Smooth muscle cell (in vitro differentiated cells): ENCODE results near the gene PLXNA2. TPM values are rescaled to one million over a fixed set of nuclear protein-coding genes. Genes with fewer than 3 reads are reported as not detected.

Experiments
- DNase-seq: peaks from one replicate; lab custom pipeline; 2025; ENCODE audit not compliant: unreplicated experiment; lab: John Stamatoyannopoulos, UW
- H2AFZ ChIP-seq: fragments of 200-600 bp; sonication (generic); 2 replicates; pipeline ENCODE4 v1.6.0; 2016; ENCODE audit warnings: antibody characterized with exemption, low read depth, mild to moderate bottlenecking
- H3F3A ChIP-seq: fragments of 200-600 bp; sonication (generic); 2 replicates; pipeline ENCODE4 v1.6.0; 2017; ENCODE audit warnings: antibody characterized with exemption, low read depth
- H3K27ac ChIP-seq: fragments of 200-600 bp; sonication (generic); 2 replicates; pipeline ENCODE4 v1.5.1; 2016; ENCODE audit warnings: low read depth, mild to moderate bottlenecking
- H3K27me3 ChIP-seq: fragments of 200-600 bp; sonication (generic); 2 replicates; pipeline ENCODE4 v1.6.1; 2016; ENCODE audit warnings: low read depth, mild to moderate bottlenecking
- H3K36me3 ChIP-seq: fragments of 200-600 bp; sonication (generic); 2 replicates; pipeline ENCODE4 v1.5.1; 2016; ENCODE audit warnings: low read depth
- H3K4me1 ChIP-seq: fragments of 200-600 bp; sonication (generic); 2 replicates; pipeline ENCODE4 v1.5.1; 2016; ENCODE audit warnings: low read depth
- H3K4me2 ChIP-seq: fragments of 200-600 bp; sonication (generic); 2 replicates; pipeline ENCODE4 v1.6.0; 2016; ENCODE audit warnings: mild to moderate bottlenecking
- H3K4me3 ChIP-seq: fragments of 200-600 bp; sonication (generic); 2 replicates; pipeline ENCODE4 v1.5.1; 2016; ENCODE audit warnings: mild to moderate bottlenecking
- H3K79me2 ChIP-seq: fragments of 200-600 bp; sonication (generic); 2 replicates; pipeline ENCODE4 v1.6.0; 2016; ENCODE audit warnings: low read depth, mild to moderate bottlenecking
- H3K9ac ChIP-seq: fragments of 200-600 bp; sonication (generic); 2 replicates; pipeline ENCODE4 v1.6.0; 2016; ENCODE audit warnings: low read depth
- H3K9me3 ChIP-seq: fragments of 200-600 bp; sonication (generic); replicated peaks from 2 replicates; pipeline ENCODE4 v1.5.1; 2016; ENCODE audit warnings: low read depth
- H4K20me1 ChIP-seq: fragments of 200-600 bp; sonication (generic); 2 replicates; pipeline ENCODE4 v1.6.0; 2016; ENCODE audit warnings: low read depth
- CTCF ChIP-seq: fragments of 200-600 bp; sonication (generic); IDR thresholded peaks from 2 replicates; pipeline ENCODE4 v1.5.1; 2017; ENCODE audit warnings: borderline replicate concordance, mild to moderate bottlenecking, antibody characterized with exemption; ENCODE audit not compliant: insufficient read depth, poor library complexity, severe bottlenecking
- WGBS: methylation state at CpG from one replicate; pipeline ENCODE4 v1.1.7; 2016; ENCODE audit warnings: low lambda C conversion rate; 5-methylcytosine and 5-hydroxymethylcytosine counted together
- polyA plus RNA-seq: library from polyadenylated mRNA; unstranded; fragments of >200 nt; fragmentation: Nextera tagmentation; extraction: Ambion mirVana; gene quantifications from 2 replicates; pipeline ENCODE4 v1.2.1, GENCODE V29; 2016
- total RNA-seq: library from RNA; depleted of rRNA; stranded (reverse); fragments of >200 nt; gene quantifications from 2 replicates; pipeline ENCODE4 v1.2.3, GENCODE V29; 2014

Gene PLXNA2
- total and polyA plus RNA-seq, 2 experiments from 2014 or later, result 8.2 to 8.7 TPM

DNA sequence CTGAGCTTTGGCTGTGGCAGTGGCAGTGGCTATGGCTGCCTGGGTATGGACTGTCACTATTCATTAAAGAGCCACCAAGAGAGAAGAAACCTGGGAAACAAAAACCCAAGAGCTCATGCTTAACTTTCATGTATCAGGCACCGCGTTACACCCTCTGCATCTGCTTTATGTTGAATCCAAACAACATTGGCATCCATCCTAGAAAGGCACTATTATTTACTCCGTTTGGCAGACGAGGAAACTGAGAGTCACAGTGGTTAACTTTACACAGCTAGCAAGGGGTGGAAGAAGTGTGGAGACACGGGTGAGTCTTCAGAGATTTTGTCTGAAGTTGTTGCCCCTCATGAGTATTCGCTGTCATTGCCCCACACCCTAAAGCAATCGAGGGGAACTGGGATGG lies 63.8 kb downstream of the PLXNA2 start:
- Histone ChIP-seq H3K9ac (no peak overlapping the region), H3K36me3 (no peaks in the 10 kb centered on the region), H3K4me2 (no peak overlapping the region), H3K27ac (no peak overlapping the region), H3K9me3 (no peaks in the 10 kb centered on the region), H3F3A (no peaks in the 10 kb centered on the region), H3K27me3 (no peaks in the 10 kb centered on the region), H3K4me1 (peaks cover 28% of the 10 kb centered on the region), H3K4me3 (no peak overlapping the region), H3K79me2 (no peaks in the 10 kb centered on the region), H4K20me1 (no peaks in the 10 kb centered on the region), H2AFZ (no peak overlapping the region)
- no peak for DNase-seq
- 88% methylated on average over 7 of the region's 7 CpGs for WGBS
- TF ChIP-seq CTCF, result no peak

DNA sequence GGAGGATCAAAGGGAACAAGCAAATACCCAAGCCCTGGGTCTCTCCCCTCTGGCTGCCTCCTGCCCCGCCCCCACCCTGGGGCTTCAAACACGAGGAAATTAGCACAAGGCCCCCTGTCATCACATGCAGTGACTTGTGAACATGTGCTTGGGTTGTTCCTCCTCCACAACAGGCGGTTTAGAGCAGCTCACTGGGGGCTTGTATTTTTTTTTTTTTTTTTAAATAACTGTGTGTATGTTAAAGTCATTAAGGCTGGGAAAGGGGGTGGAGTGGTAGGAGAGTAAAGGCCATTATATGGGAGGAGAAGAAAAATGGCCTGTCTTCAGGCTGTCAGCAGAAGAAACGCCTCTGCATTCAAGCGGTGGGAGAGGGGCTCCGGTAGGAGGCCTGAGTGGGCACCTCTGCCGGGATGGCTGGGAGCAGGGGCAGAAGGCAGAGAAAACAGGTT lies 64.2 kb downstream of the PLXNA2 start:
- Histone ChIP-seq H3K4me2 (no peak overlapping the region), H3F3A (no peaks in the 10 kb centered on the region), H2AFZ (no peak overlapping the region), H3K79me2 (no peaks in the 10 kb centered on the region), H4K20me1 (no peaks in the 10 kb centered on the region), H3K9me3 (no peaks in the 10 kb centered on the region), H3K36me3 (no peaks in the 10 kb centered on the region), H3K27ac (no peak overlapping the region), H3K27me3 (no peaks in the 10 kb centered on the region), H3K4me1 (peaks cover 24% of the 10 kb centered on the region), H3K4me3 (no peak overlapping the region), H3K9ac (no peak overlapping the region)
- DNase-seq, result no peak
- WGBS, result 51% methylated on average over 7 of the region's 7 CpGs
- no peak for TF ChIP-seq CTCF

DNA sequence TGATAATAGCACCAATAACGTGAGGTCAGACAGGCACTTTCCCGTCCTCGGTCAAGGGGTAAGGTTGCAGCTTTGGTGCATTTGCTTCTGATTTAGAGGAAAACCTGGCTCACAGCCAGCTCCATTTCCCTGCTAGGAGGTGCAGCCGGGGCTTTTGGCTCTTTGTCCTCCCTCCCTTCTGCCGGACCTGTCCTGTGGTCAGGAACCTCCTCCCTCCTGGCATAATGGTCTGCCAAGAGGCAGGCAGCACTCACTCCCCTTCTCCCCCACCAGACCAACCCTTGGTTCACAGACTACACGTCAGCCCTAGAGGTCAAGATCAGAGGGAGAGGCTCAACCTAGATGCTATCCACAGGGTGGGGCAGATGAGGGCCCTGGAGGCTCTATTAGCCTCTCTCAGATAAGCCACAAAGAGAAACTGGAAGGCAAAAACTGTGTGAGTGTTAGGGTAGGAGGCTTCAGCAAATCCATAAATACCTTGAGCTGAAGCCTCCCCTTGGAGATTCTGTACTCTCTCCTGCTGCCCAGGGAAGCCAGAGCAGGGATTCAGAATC lies 64.8 kb downstream of the PLXNA2 start:
- DNase-seq, result no peak
- TF ChIP-seq CTCF, result no peak
- Histone ChIP-seq H3K27ac (no peak overlapping the region), H3K9me3 (no peaks in the 10 kb centered on the region), H2AFZ (no peak overlapping the region), H3F3A (no peaks in the 10 kb centered on the region), H3K4me3 (no peak overlapping the region), H3K27me3 (no peaks in the 10 kb centered on the region), H3K4me2 (no peak overlapping the region), H3K9ac (no peak overlapping the region), H3K36me3 (no peaks in the 10 kb centered on the region), H3K79me2 (no peaks in the 10 kb centered on the region), H3K4me1 (peaks cover 17% of the 10 kb centered on the region), H4K20me1 (no peaks in the 10 kb centered on the region)
- WGBS, result 68% methylated on average over 6 of the region's 6 CpGs

DNA sequence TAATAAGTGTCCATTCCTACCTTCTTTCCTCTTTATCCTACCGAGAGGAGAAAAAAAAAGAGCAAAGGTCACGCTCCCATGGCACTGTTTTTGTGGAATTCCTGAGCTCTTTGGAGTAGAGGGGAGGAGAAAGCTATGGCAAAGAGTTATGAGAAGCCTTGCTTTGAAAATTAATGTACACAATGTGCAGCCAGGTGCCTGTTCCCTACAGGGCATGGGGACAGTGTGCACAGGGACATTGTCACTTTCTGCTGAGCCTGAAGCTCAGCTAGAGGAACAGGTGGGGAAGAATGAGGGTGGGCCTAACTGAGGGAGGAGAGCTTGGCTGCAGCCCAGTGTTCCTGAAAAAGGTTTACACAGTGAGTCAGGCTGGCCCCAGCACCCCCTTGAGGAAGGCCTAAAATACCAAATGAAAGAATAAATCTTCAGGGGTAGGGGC lies 66.1 kb downstream of the PLXNA2 start:
- H4K20me1 ChIP-seq, result peaks cover 5% of the 10 kb centered on the region
- H3K9me3 ChIP-seq, result no peaks in the 10 kb centered on the region
- H3K27ac ChIP-seq, result no peak overlapping the region
- H2AFZ ChIP-seq, result no peak overlapping the region
- H3K79me2 ChIP-seq, result no peaks in the 10 kb centered on the region
- H3K4me2 ChIP-seq, result no peak overlapping the region
- TF ChIP-seq CTCF, result no peak
- H3K4me1 ChIP-seq, result peaks cover 14% of the 10 kb centered on the region
- no peak overlapping the region for H3K9ac ChIP-seq
- no peaks in the 10 kb centered on the region for H3F3A ChIP-seq
- H3K36me3 ChIP-seq, result no peaks in the 10 kb centered on the region
- H3K27me3 ChIP-seq, result no peaks in the 10 kb centered on the region
- 87% methylated on average over 2 of the region's 2 CpGs for WGBS
- H3K4me3 ChIP-seq, result no peak overlapping the region
- no peak for DNase-seq
